MCF 10A (cell line): Measurements from ENCODE around the gene SLC25A15. TPM values are rescaled to one million over a fixed set of nuclear protein-coding genes. Genes with fewer than 3 reads are reported as not detected.

Experiments used
- BruUV-seq: library from RNA; stranded (reverse); fragments of 400-500 nt; replicated peaks from 2 replicates; lab custom pipeline; 2021; lab: Mats Ljungman, UMichigan
- CTCF ChIA-PET: fragments of 300-600 bp; sonication (Branson Sonifier 250); formaldehyde crosslinking; extraction: SDS; loops from one replicate; lab custom pipeline; 2021; ENCODE audit warnings: antibody characterized with exemption, inconsistent platforms; lab: Yijun Ruan, JAX
- POLR2A ChIA-PET: fragments of 300-600, 350-650 bp; sonication (Branson Sonifier 250); formaldehyde crosslinking; extraction: SDS; loops from one replicate; lab custom pipeline; 2020; ENCODE audit warnings: antibody characterized with exemption, inconsistent platforms; lab: Yijun Ruan, JAX
- DNase-seq: peaks from one replicate; pipeline ENCODE4 v3.0.0-alpha.2; 2018; ENCODE audit not compliant: unreplicated experiment
- H3K27ac Mint-ChIP-seq: one replicate; pipeline ENCODE4 v1.8.0; 2022; ENCODE audit warnings: mild to moderate bottlenecking, low read depth, mixed read lengths; ENCODE audit not compliant: unreplicated experiment
- H3K27me3 Mint-ChIP-seq: one replicate; pipeline ENCODE4 v1.8.0; 2022; ENCODE audit warnings: mixed read lengths; ENCODE audit not compliant: insufficient read depth, unreplicated experiment
- H3K36me3 Mint-ChIP-seq: one replicate; pipeline ENCODE4 v1.8.0; 2022; ENCODE audit warnings: mild to moderate bottlenecking, moderate library complexity, mixed read lengths; ENCODE audit not compliant: insufficient read depth, unreplicated experiment
- H3K4me1 Mint-ChIP-seq: one replicate; pipeline ENCODE4 v1.8.0; 2022; ENCODE audit warnings: mixed read lengths; ENCODE audit not compliant: insufficient read depth, unreplicated experiment
- H3K4me3 Mint-ChIP-seq: one replicate; pipeline ENCODE4 v1.8.0; 2022; ENCODE audit warnings: mild to moderate bottlenecking, moderate library complexity, mixed read lengths; ENCODE audit not compliant: unreplicated experiment
- H3K9me3 Mint-ChIP-seq: one replicate; pipeline ENCODE4 v1.8.0; 2022; ENCODE audit warnings: mixed read lengths; ENCODE audit not compliant: unreplicated experiment
- intact Hi-C: fragments of 100-400 bp; cut with micrococcal nuclease; formaldehyde crosslinking; loops from 2 replicates; pipeline ENCODE4 v1.14.1; 2022
- total RNA-seq: library from RNA; stranded (reverse); gene quantifications from 2 replicates; pipeline ENCODE4 v1.2.3, GENCODE V29; 2022
- TF ChIP-seq, protein P1 (sequence below): fragments of 200-600 bp; IDR thresholded peaks from one replicate; pipeline ENCODE4 v1.8.0; 2022; ENCODE audit warnings: antibody characterized with exemption, mild to moderate bottlenecking; ENCODE audit not compliant: unreplicated experiment

SLC25A15 gene
- total RNA-seq, 1 experiment from 2014 or later = 15.5 TPM

DNA sequence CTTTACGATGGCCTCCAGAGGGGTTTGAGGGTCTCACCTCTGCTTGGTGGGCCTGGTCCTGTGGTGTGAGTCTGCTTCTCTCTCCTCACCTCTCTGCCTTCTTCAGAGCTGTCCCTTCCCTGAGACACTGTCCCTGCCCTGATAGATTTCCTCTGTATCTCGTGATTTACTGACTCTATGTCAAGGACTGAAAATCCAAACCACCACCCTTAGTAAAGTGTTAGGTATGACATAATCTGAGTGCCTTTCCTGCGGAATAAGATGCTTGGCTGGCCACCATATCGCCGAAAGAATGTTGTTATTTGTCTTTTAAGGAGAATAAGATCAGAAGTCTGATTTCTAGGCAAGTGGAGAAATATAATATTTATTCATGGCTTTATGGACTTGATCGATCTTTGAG is 7.2 kb downstream of the SLC25A15 start:
- DNase-seq = no peak
- CTCF ChIA-PET = no interaction called here
- POLR2A ChIA-PET = interaction anchor here (0.6 kb wide), 1 partner anchor 1146 kb away, joined by 3 read pairs; no protein-coding TSS in a partner anchor
- intact Hi-C loops = no loop called here
- H3K27ac Mint-ChIP-seq = peak overlapping the region; percentile 37
- no peaks in the 10 kb centered on the region for H3K9me3 Mint-ChIP-seq
- H3K36me3 Mint-ChIP-seq = peaks cover 32% of the 10 kb centered on the region
- BruUV-seq = no TSS peak
- H3K27me3 Mint-ChIP-seq = no peaks in the 10 kb centered on the region
- H3K4me1 Mint-ChIP-seq = no peaks in the 10 kb centered on the region
- no peak overlapping the region for H3K4me3 Mint-ChIP-seq
- TF ChIP-seq, protein P1, sequence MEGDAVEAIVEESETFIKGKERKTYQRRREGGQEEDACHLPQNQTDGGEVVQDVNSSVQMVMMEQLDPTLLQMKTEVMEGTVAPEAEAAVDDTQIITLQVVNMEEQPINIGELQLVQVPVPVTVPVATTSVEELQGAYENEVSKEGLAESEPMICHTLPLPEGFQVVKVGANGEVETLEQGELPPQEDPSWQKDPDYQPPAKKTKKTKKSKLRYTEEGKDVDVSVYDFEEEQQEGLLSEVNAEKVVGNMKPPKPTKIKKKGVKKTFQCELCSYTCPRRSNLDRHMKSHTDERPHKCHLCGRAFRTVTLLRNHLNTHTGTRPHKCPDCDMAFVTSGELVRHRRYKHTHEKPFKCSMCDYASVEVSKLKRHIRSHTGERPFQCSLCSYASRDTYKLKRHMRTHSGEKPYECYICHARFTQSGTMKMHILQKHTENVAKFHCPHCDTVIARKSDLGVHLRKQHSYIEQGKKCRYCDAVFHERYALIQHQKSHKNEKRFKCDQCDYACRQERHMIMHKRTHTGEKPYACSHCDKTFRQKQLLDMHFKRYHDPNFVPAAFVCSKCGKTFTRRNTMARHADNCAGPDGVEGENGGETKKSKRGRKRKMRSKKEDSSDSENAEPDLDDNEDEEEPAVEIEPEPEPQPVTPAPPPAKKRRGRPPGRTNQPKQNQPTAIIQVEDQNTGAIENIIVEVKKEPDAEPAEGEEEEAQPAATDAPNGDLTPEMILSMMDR = no peak

DNA sequence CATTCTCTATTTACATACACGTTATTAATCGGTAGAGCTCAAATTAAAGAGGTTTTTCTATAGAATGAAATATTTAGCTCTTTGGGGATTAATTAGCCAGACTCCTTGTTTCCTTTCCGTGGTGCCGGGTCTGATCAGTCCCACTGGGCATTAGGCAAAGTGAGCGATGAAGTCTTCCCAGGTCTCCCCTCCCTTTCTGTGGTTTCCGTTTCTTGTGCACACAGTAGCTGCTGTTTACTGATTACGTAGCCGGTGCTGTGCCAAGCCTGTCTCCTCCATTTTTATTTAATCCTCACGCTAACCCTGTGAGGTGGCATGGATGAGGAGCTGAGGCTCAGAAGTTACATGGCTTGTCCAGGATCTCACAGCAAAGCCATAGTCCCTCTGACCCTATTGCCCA is 9.0 kb downstream of the SLC25A15 start:
- Mint-ChIP-seq H3K27me3 (no peaks in the 10 kb centered on the region), H3K9me3 (no peaks in the 10 kb centered on the region), H3K27ac (no peak overlapping the region), H3K36me3 (peaks cover 45% of the 10 kb centered on the region), H3K4me3 (no peak overlapping the region), H3K4me1 (no peaks in the 10 kb centered on the region)
- no TSS peak for BruUV-seq
- no peak for DNase-seq
- CTCF ChIA-PET = interaction anchor here (0.5 to 1.8 kb wide), 4 partner anchors 15 to 1652 kb away, joined by 3 to 4 read pairs (median 4); no protein-coding TSS in a partner anchor
- intact Hi-C loops = no loop called here
- POLR2A ChIA-PET = interaction anchor here (0.8 kb wide), 1 partner anchor 8 kb away, joined by 3 read pairs; the partner anchor contains the start of gene SLC25A15
- TF ChIP-seq, protein P1 = no peak

DNA sequence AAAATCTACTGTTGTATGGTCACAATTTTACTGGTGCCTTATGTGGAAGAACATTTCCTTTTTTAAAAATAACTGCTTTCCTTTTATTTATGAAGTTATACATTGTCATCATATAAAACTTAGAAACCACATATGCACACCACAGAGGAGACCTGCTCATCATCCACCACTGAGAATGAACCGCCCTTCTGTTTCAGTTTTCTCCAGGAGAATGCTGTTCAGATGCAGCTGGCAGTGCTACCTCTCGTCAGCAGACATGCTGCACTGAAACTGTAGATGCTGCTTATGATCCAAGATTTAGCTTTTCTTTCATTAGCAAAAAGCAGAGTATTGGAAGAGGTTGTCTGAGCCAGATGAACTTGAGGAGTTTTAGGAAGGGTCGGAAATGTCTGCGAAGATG is 10.1 kb downstream of the SLC25A15 start:
- BruUV-seq = no TSS peak
- CTCF ChIA-PET = interaction anchor here (0.6 kb wide), 1 partner anchor 22 kb away, joined by 4 read pairs; no protein-coding TSS in a partner anchor
- Mint-ChIP-seq H3K4me1 (no peaks in the 10 kb centered on the region), H3K27ac (no peak overlapping the region), H3K27me3 (no peaks in the 10 kb centered on the region), H3K36me3 (peaks cover 43% of the 10 kb centered on the region), H3K9me3 (no peaks in the 10 kb centered on the region), H3K4me3 (no peak overlapping the region)
- POLR2A ChIA-PET = interaction anchor here (1.7 kb wide), 1 partner anchor 10 kb away, joined by 7 read pairs; the partner anchor contains the start of gene SLC25A15
- TF ChIP-seq, protein P1 = no peak
- intact Hi-C loops = no loop called here
- DNase-seq = no peak

GRCh38 chr13:40800559-40800958 is 11.1 kb downstream of the SLC25A15 start:
- DNase-seq = no peak
- Mint-ChIP-seq H3K4me1 (no peaks in the 10 kb centered on the region), H3K27ac (no peak overlapping the region), H3K27me3 (no peaks in the 10 kb centered on the region), H3K36me3 (peaks cover 41% of the 10 kb centered on the region), H3K4me3 (no peak overlapping the region), H3K9me3 (no peaks in the 10 kb centered on the region)
- no TSS peak for BruUV-seq
- TF ChIP-seq, protein P1 = no peak
- ChIA-PET CTCF (no interaction called here), POLR2A (interaction anchor here (1.2 to 1.7 kb wide), 2 partner anchors 11 to 13 kb away, joined by 3 to 7 read pairs; partner anchors contain the start of gene SLC25A15)
- intact Hi-C loops = no loop called here
